A549 treated with AZD9567 at 1 μM for 4 hours (cell line): ENCODE measurements around the gene ZNF248. TPM values are rescaled to one million over a fixed set of nuclear protein-coding genes. Genes with fewer than 3 reads are reported as not detected.

Experiments used
- total RNA-seq: library from RNA; stranded (reverse); fragments of 200-300 nt; extraction: Qiagen RNA extraction; gene quantifications from 5 replicates; pipeline ENCODE4 v1.2.3, GENCODE V29; 2022; ENCODE audit not compliant: insufficient read depth

Gene ZNF248
- 3.1 to 13.6 TPM (median 3.6 TPM) in 5 replicates for total RNA-seq

GRCh38 chr10:37857287-37858211 is at the start of gene ZNF248:
TSS of gene ZNF248 (minus strand) at chr10:37857610. CDS start at chr10:37856310, 1,300 bp downstream.

Other genes starting within 250 kb of the ZNF248 start
- 0.92 to 2.0 TPM (median 1.7 TPM) in 5 replicates for gene ZNF25, start 119.0 kb upstream of the ZNF248 start, total RNA-seq
- gene ZNF33A, start 153.1 kb upstream of the ZNF248 start, total RNA-seq: 7.2 to 9.4 TPM (median 7.9 TPM) in 5 replicates
- gene ZNF37A, start 236.7 kb upstream of the ZNF248 start, total RNA-seq: 3.3 to 5.6 TPM (median 4.6 TPM) in 5 replicates